Naive thymus-derived CD4-positive, alpha-beta T cell (primary cell): ENCODE data around the gene CNOT11. TPM values are rescaled to one million over a fixed set of nuclear protein-coding genes. Genes with fewer than 3 reads are reported as not detected.
"Not testable (repeated sequence)": the region's sequence is repeated elsewhere in the genome, so short reads cannot be mapped to it uniquely, and the experiment has no call there.

Source experiments
- ATAC-seq: fragments of 150-1000 bp; cut with Tn5 transposase; 2 replicates; pipeline ENCODE4 v1.10.0; 2021; ENCODE audit warnings: mild to moderate bottlenecking, moderate library complexity
- CTCF ChIA-PET: fragments of 350-600 bp; sonication (Branson Sonifier 250); formaldehyde crosslinking; loops from one replicate; lab custom pipeline; 2021; ENCODE audit warnings: antibody characterized with exemption; lab: Charles Lee
- POLR2A ChIA-PET: fragments of 350-600 bp; sonication (Branson Sonifier 250); formaldehyde crosslinking; loops from one replicate; lab custom pipeline; 2021; ENCODE audit warnings: antibody characterized with exemption, inconsistent platforms; lab: Charles Lee
- DNase-seq, 9 donors: peaks; one replicate each; pipeline versions ENCODE4 v3.0.0 to v3.0.0-alpha.2; 2020 to 2022; ENCODE audit warnings: mixed read lengths in 1 of 9
- H3K27ac ChIP-seq: one replicate; pipeline ENCODE4 v1.7.0; 2013; ENCODE audit warnings: mild to moderate bottlenecking, low read depth, low read length, moderate library complexity
- H3K27me3 ChIP-seq, 2 donors: one replicate each; pipeline ENCODE4 v1.7.0; 2013; ENCODE audit warnings: low read length in 2 of 2, mild to moderate bottlenecking in 2 of 2, moderate library complexity in 2 of 2; ENCODE audit not compliant: control insufficient read depth in 2 of 2, insufficient read depth in 2 of 2
- H3K36me3 ChIP-seq, 3 experiments: 1 replicate in 2 of 3; 2 replicates in 1 of 3; pipeline ENCODE4 v1.7.0; 2013; ENCODE audit warnings: low read length in 3 of 3, mild to moderate bottlenecking in 3 of 3, moderate library complexity in 1 of 3; ENCODE audit not compliant: insufficient read depth in 3 of 3, control insufficient read depth in 2 of 3
- H3K4me1 ChIP-seq, 2 donors: one replicate each; pipeline ENCODE4 v1.7.0; 2013; ENCODE audit warnings: low read length in 2 of 2, mild to moderate bottlenecking in 2 of 2, moderate library complexity in 1 of 2; ENCODE audit not compliant: control insufficient read depth in 2 of 2, insufficient read depth in 2 of 2
- H3K4me3 ChIP-seq: 2 replicates; pipeline ENCODE4 v1.7.0; 2013; ENCODE audit warnings: mild to moderate bottlenecking, low read length
- H3K9me3 ChIP-seq, 3 experiments: 1 replicate in 2 of 3; 2 replicates in 1 of 3; pipeline ENCODE4 v1.7.0; 2013; ENCODE audit warnings: low read length in 3 of 3; ENCODE audit not compliant: control insufficient read depth in 2 of 3
- H3K27ac Mint-ChIP-seq, 9 donors: one replicate each; pipeline ENCODE4 v1.8.0; 2020 to 2022; ENCODE audit warnings: mixed read lengths in 9 of 9, mild to moderate bottlenecking in 8 of 9, moderate library complexity in 5 of 9, inconsistent platforms in 2 of 9
- H3K27me3 Mint-ChIP-seq, 5 donors: one replicate each; pipeline ENCODE4 v1.8.0; 2021 to 2022; ENCODE audit warnings: mixed read lengths in 5 of 5, mild to moderate bottlenecking in 1 of 5
- H3K36me3 Mint-ChIP-seq, 5 donors: one replicate each; pipeline ENCODE4 v1.8.0; 2020 to 2022; ENCODE audit warnings: mixed read lengths in 5 of 5, mild to moderate bottlenecking in 3 of 5, inconsistent platforms in 1 of 5
- H3K4me1 Mint-ChIP-seq, 7 donors: one replicate each; pipeline ENCODE4 v1.8.0; 2020 to 2022; ENCODE audit warnings: mixed read lengths in 7 of 7, mild to moderate bottlenecking in 3 of 7, inconsistent platforms in 1 of 7
- H3K4me3 Mint-ChIP-seq, 10 donors: one replicate each; pipeline ENCODE4 v1.8.0; 2020 to 2022; ENCODE audit warnings: mild to moderate bottlenecking in 10 of 10, mixed read lengths in 10 of 10, moderate library complexity in 6 of 10, inconsistent platforms in 2 of 10
- H3K9me3 Mint-ChIP-seq, 11 donors: one replicate each; pipeline ENCODE4 v1.8.0; 2020 to 2022; ENCODE audit warnings: mixed read lengths in 11 of 11, mild to moderate bottlenecking in 4 of 11, inconsistent platforms in 1 of 11, moderate library complexity in 1 of 11
- intact Hi-C, 2 donors: fragments of 100-400 bp; cut with micrococcal nuclease; formaldehyde crosslinking; loops; one replicate each; pipeline ENCODE4 v1.15.1; 2023
- polyA plus RNA-seq, 2 donors: library from polyadenylated mRNA; unstranded; fragments of 300-500 nt; fragmentation: Illumina TruSeq; gene quantifications; one replicate each; pipeline ENCODE4 v1.2.3, GENCODE V29; 2021
- total RNA-seq, 6 experiments: library from RNA in 5 of 6; stranded (reverse) in 5 of 6; gene quantifications; 1 replicate in 5 of 6; 2 replicates in 1 of 6; pipeline ENCODE4 v1.2.3 and lab custom pipeline; 2021 to 2026

Gene CNOT11
- total and polyA plus RNA-seq, 7 experiments from 2014 or later, result 49.0 to 65.7 (median 60.4) TPM

DNA sequence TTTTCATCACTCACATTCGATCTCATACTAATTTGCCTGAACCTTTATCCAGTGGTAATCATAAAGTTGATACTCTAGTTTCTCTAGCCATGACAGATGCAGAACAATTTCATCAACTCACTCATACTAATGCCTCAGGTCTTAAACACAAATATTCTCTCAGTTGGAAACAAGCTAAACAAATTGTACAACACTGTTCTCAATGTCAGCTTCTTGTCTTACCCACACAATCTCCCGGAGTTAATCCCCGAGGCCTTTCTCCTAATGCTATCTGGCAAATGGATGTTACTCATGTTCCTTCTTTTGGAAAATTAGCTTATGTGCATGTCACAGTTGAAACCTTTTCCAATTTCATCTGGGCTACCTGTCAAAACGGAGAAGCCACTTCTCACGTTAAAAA, 11.5 kb upstream of the CNOT11 start:
- H3K36me3 Mint-ChIP-seq, result peaks cover 0 to 7% (median 0%) of the 10 kb centered on the region in 5 donors
- Histone ChIP-seq H3K27me3 (no peaks in the 10 kb centered on the region), H3K36me3 (no peaks in the 10 kb centered on the region), H3K4me3 (no peak overlapping the region), H3K4me1 (no peaks in the 10 kb centered on the region), H3K9me3 (no peaks in the 10 kb centered on the region), H3K27ac (no peak overlapping the region)
- H3K27ac Mint-ChIP-seq, result no peak overlapping the region
- H3K9me3 Mint-ChIP-seq, result peaks cover 0 to 2% (median 0%) of the 10 kb centered on the region in 11 donors
- ATAC-seq (no peak), DNase-seq (no peak)
- peaks cover 0 to 13% (median 5%) of the 10 kb centered on the region in 7 donors for H3K4me1 Mint-ChIP-seq
- peaks cover 0 to 6% (median 0%) of the 10 kb centered on the region in 5 donors for H3K27me3 Mint-ChIP-seq
- no peak overlapping the region for H3K4me3 Mint-ChIP-seq
- ChIA-PET POLR2A (interaction anchor here (0.7 kb wide), 1 partner anchor 13 kb away, joined by 3 read pairs; no protein-coding TSS in a partner anchor), CTCF (interaction anchor here (0.8 to 1.6 kb wide), 5 partner anchors 8 to 578 kb away, joined by 3 to 5 read pairs (median 3); no protein-coding TSS in a partner anchor)
- intact Hi-C loops, result loop anchor here in 1 of 2 donors (1.0 kb wide), 1 partner anchor 11 kb away; the partner anchor contains the start of gene CNOT11

DNA sequence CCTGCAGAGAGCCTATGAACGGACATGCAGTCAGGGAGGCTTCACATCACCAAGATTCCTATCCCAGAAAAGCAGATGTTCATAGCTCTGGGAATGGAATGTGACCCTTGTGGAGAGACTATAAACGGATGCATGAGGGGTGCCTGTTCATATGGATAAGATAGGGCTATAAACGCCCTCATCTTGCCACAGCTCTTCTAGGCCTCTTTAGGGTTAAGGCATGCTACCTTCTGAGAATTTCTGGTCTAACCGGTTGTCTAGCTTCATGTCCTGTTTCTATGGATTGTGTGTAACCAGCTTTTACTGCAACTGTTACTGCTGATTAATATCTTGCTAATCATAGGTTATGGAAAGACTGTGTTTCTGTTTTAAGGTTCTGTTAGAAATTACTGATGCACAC, 8.3 kb upstream of the CNOT11 start:
- H3K4me3 ChIP-seq, POLR2A ChIA-PET, H3K36me3 ChIP-seq, H3K27me3 ChIP-seq, H3K4me3 Mint-ChIP-seq, H3K4me1 ChIP-seq, H3K9me3 ChIP-seq, H3K9me3 Mint-ChIP-seq, H3K27ac ChIP-seq, H3K36me3 Mint-ChIP-seq, CTCF ChIA-PET, H3K4me1 Mint-ChIP-seq, intact Hi-C loops, ATAC-seq, DNase-seq, H3K27me3 Mint-ChIP-seq, H3K27ac Mint-ChIP-seq: not testable (repeated sequence)

DNA sequence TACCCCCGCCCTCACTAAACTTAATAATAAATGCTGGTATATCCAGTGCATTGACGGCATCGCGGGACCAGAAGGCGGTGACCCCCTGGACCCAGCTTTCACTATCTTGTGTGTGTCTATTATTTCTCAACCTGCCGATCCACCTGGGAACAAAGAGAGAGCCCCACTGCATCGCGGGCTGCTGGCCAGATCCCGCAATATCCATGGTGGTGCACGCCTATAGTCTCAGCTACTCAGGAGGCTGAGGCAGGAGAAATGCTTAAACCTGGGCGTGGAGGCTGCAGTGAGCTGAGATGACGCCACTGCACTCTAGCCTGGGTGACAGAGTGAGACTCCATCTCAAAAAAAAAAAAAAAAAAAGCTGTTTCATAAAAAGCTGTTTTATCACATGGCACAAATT, 7.8 kb upstream of the CNOT11 start:
- H3K4me1 ChIP-seq, H3K27me3 ChIP-seq, intact Hi-C loops, H3K36me3 Mint-ChIP-seq, DNase-seq, CTCF ChIA-PET, H3K27ac ChIP-seq, H3K9me3 Mint-ChIP-seq, H3K4me3 Mint-ChIP-seq, H3K36me3 ChIP-seq, H3K9me3 ChIP-seq, H3K4me3 ChIP-seq, H3K27me3 Mint-ChIP-seq, ATAC-seq, H3K4me1 Mint-ChIP-seq, H3K27ac Mint-ChIP-seq: not testable (repeated sequence)
- POLR2A ChIA-PET, result interaction anchor here (0.6 to 1.1 kb wide), 2 partner anchors 29 to 88 kb away, joined by 3 to 4 read pairs; no protein-coding TSS in a partner anchor

DNA sequence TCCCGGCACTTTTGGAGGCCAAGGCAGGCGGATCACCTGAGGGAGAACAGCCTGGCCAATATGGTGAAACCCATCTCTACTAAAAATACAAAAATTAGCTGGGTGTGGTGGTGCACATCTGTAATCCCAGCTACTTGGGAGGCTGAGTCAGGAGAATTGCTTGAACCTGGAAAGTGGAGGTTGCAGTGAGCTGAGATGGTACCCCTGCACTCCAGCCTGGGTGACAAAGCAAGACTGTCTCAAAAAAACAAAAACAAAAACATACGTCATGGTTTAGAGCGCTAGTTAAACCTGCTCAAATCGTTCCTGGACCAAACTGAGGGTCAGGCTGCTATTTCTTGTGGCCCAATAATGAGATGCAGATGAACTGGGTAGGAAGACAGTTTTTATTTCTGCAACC, 7.2 kb upstream of the CNOT11 start:
- H3K4me3 Mint-ChIP-seq, H3K36me3 ChIP-seq, ATAC-seq, H3K27me3 ChIP-seq, H3K27ac Mint-ChIP-seq, H3K27me3 Mint-ChIP-seq, H3K4me1 Mint-ChIP-seq, H3K4me3 ChIP-seq, intact Hi-C loops, H3K4me1 ChIP-seq, H3K27ac ChIP-seq, H3K9me3 Mint-ChIP-seq, DNase-seq, H3K36me3 Mint-ChIP-seq, H3K9me3 ChIP-seq: not testable (repeated sequence)
- POLR2A ChIA-PET, result interaction anchor here (0.9 to 1.1 kb wide), 2 partner anchors 88 to 243 kb away, joined by 3 to 4 read pairs; partner anchors contain the start of gene RPL31
- CTCF ChIA-PET, result interaction anchor here (1.0 kb wide), 1 partner anchor 40 kb away, joined by 3 read pairs; no protein-coding TSS in a partner anchor

DNA sequence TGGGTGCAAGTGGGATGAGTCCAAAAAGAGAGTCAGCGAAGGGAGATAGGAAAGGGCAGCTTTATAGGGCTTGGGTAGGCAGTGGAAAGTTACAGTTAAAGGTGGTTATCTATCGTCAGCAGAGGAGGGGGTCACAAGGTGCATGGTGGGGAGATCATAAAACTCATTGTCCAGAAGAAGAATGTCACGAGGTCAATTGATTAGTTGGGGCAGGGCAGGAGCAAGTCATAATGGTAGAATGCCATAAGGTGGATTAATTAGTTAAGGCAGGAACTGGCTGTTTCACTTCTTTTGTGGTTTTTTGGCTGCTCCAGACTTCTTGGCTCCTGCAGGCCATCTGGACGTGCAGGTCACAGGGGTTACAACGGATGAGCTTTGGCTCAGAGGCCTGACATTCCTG, 3.9 kb upstream of the CNOT11 start:
- ATAC-seq, H3K36me3 Mint-ChIP-seq, intact Hi-C loops: not testable (repeated sequence)

DNA sequence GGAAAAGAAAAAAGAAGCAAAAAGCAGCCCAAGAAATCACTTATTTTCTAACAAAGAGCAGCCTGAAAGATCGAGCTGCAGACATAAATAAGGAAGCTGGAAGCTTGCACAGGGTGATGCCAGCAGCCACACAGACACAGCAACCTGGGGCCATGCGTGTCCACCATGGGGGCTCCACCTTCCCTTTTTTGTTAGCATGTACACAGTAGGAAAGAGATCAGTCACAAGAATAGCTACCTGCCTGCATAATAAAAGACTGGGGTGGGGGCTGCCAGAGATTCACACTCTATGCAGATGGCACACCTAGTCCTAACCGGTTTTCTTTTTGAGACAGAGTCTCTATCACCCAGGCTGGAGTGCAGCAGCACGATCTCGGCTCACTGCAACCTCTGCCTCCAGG, 2.9 kb upstream of the CNOT11 start:
- no peak for ATAC-seq
- H3K27me3 Mint-ChIP-seq, result no peaks in the 10 kb centered on the region
- H3K4me1 Mint-ChIP-seq, result peaks cover 10 to 33% (median 28%) of the 10 kb centered on the region in 7 donors
- POLR2A ChIA-PET, result no interaction called here
- CTCF ChIA-PET, result interaction anchor here (1.2 kb wide), 1 partner anchor 10 kb away, joined by 3 read pairs; no protein-coding TSS in a partner anchor
- H3K4me3 ChIP-seq, result no peak overlapping the region
- no peaks in the 10 kb centered on the region for H3K9me3 ChIP-seq
- H3K36me3 ChIP-seq, result peaks cover 0 to 8% (median 0%) of the 10 kb centered on the region in 3 experiments
- no peak for DNase-seq
- H3K27ac ChIP-seq, result no peak overlapping the region
- no peak overlapping the region for H3K4me3 Mint-ChIP-seq
- H3K36me3 Mint-ChIP-seq, result peaks cover 0 to 4% (median 3%) of the 10 kb centered on the region in 5 donors
- H3K27me3 ChIP-seq, result no peaks in the 10 kb centered on the region
- intact Hi-C loops, result loop anchor here (5.0 to 10.0 kb wide), 4 partner anchors 137 to 467 kb away; partner anchors contain the start of genes CREG2 (in 1 of the 2) and MAP4K4 (in 1 of the 2)
- peaks cover 0 to 5% (median 0%) of the 10 kb centered on the region in 11 donors for H3K9me3 Mint-ChIP-seq
- peak overlapping the region in 1 of 9 donors; percentile 63 for H3K27ac Mint-ChIP-seq
- H3K4me1 ChIP-seq, result peaks cover 16 to 20% of the 10 kb centered on the region in 2 donors

More for the DNA sequence above, 3.9 kb upstream of the CNOT11 start:
- H3K9me3 ChIP-seq, H3K4me1 ChIP-seq, H3K4me3 Mint-ChIP-seq, H3K9me3 Mint-ChIP-seq, H3K4me3 ChIP-seq, H3K27ac Mint-ChIP-seq, H3K27me3 Mint-ChIP-seq, POLR2A ChIA-PET, H3K27ac ChIP-seq, H3K27me3 ChIP-seq, DNase-seq, H3K36me3 ChIP-seq: not testable (repeated sequence)
- H3K4me1 Mint-ChIP-seq, result peaks cover 5 to 22% (median 17%) of the 10 kb centered on the region in 7 donors
- CTCF ChIA-PET, result interaction anchor here (1.2 kb wide), 1 partner anchor 9 kb away, joined by 3 read pairs; no protein-coding TSS in a partner anchor
